Right atrium auricular region (tissue), 2 donors: Measurements from ENCODE around the gene LRRFIP1. TPM values are rescaled to one million over a fixed set of nuclear protein-coding genes. Genes with fewer than 3 reads are reported as not detected.

Source experiments
- DNase-seq: peaks from one replicate; pipeline ENCODE4 v3.0.0-alpha.2; 2019; ENCODE audit warnings: low spot score
- H3K27ac ChIP-seq, 2 donors: fragments of 200-600 bp; sonication (generic); 1 replicate in 1 of 2; 2 replicates in 1 of 2; pipeline ENCODE4 v1.5.1; 2016 to 2019
- H3K27me3 ChIP-seq, 2 donors: fragments of 200-600 bp; sonication (generic); one replicate each; pipeline versions ENCODE4 v1.5.1 to v1.6.0; 2017 to 2019
- H3K36me3 ChIP-seq: fragments of 200-600 bp; sonication (generic); one replicate; pipeline ENCODE4 v1.5.1; 2016
- H3K4me1 ChIP-seq, 2 donors: fragments of 200-600 bp; sonication (generic); one replicate each; pipeline versions ENCODE4 v1.5.1 to v1.6.0; 2017 to 2019
- H3K4me3 ChIP-seq, 2 donors: fragments of 200-600 bp; sonication (generic); 1 replicate in 1 of 2; 2 replicates in 1 of 2; pipeline ENCODE4 v1.5.1; 2017 to 2019; ENCODE audit warnings: mild to moderate bottlenecking in 1 of 2, moderate library complexity in 1 of 2
- H3K9me3 ChIP-seq, 2 donors: fragments of 200-600 bp; sonication (generic); one replicate each; pipeline ENCODE4 v1.5.1; 2019
- total RNA-seq, 2 donors: library from RNA; depleted of rRNA; stranded (reverse); fragments of >200 nt; gene quantifications; one replicate each; pipeline ENCODE4 v1.1.0, GENCODE V29; 2016
- TF ChIP-seq, protein P1 (sequence below), 2 donors: fragments of 200-600 bp; sonication (generic); IDR thresholded peaks; one replicate each; pipeline ENCODE4 v1.5.1; 2019; ENCODE audit warnings: antibody characterized with exemption in 2 of 2

Gene LRRFIP1
- total RNA-seq, 2 donors from 2014 or later, result 71.2 to 88.5 TPM

DNA sequence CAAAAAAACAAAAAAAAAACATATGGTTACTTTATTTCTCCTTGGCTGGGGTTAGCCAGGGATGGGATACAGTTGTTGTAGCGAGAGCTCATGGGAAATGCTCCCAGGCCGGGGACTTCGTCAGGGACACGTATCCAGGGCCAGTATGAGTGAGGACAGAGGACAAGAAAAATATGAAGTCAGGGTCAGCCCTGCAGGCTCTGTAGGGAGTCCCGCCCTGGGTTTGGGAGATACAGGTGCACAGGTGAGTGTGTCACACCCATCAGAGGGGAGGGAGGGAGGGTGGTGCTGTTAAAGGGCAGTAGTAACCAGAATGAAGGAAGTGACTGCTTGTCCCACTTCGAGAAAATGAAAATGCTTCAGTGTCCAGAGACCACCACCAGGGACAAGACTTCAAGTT is 115.6 kb downstream of the LRRFIP1 start:
- peaks cover 12% of the 10 kb centered on the region for H3K36me3 ChIP-seq
- TF ChIP-seq, protein P1, sequence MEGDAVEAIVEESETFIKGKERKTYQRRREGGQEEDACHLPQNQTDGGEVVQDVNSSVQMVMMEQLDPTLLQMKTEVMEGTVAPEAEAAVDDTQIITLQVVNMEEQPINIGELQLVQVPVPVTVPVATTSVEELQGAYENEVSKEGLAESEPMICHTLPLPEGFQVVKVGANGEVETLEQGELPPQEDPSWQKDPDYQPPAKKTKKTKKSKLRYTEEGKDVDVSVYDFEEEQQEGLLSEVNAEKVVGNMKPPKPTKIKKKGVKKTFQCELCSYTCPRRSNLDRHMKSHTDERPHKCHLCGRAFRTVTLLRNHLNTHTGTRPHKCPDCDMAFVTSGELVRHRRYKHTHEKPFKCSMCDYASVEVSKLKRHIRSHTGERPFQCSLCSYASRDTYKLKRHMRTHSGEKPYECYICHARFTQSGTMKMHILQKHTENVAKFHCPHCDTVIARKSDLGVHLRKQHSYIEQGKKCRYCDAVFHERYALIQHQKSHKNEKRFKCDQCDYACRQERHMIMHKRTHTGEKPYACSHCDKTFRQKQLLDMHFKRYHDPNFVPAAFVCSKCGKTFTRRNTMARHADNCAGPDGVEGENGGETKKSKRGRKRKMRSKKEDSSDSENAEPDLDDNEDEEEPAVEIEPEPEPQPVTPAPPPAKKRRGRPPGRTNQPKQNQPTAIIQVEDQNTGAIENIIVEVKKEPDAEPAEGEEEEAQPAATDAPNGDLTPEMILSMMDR (IDR thresholded peaks at IDR 0.05), result no peak
- H3K27ac ChIP-seq, result peak overlapping the region in 1 of 2 donors; percentile 31
- no peak overlapping the region for H3K4me3 ChIP-seq
- no peaks in the 10 kb centered on the region for H3K9me3 ChIP-seq
- H3K4me1 ChIP-seq, result peaks cover 0 to 57% of the 10 kb centered on the region in 2 donors
- DNase-seq, result no peak
- no peaks in the 10 kb centered on the region for H3K27me3 ChIP-seq

- Histone ChIP-seq H3K27me3 (no peaks in the 10 kb centered on the region), H3K36me3 (peaks cover 19% of the 10 kb centered on the region), H3K9me3 (no peaks in the 10 kb centered on the region), H3K4me3 (no peak overlapping the region), H3K4me1 (peaks cover 0 to 50% of the 10 kb centered on the region in 2 donors), H3K27ac (peak overlapping the region; percentile 31 to 44)
- no peak for DNase-seq
- TF ChIP-seq, protein P1 (IDR thresholded peaks at IDR 0.05), result peak in 1 of 2 donors; percentile 35
These were observed 116.3 kb downstream of the LRRFIP1 start for GRCh38 chr2:237743561-237744269.

GRCh38 chr2:237744270-237744612 is 116.9 kb downstream of the LRRFIP1 start:
- Histone ChIP-seq H3K27me3 (no peaks in the 10 kb centered on the region), H3K27ac (peak overlapping the region; percentile 31 to 44), H3K4me3 (no peak overlapping the region), H3K9me3 (no peaks in the 10 kb centered on the region), H3K36me3 (peaks cover 24% of the 10 kb centered on the region), H3K4me1 (peaks cover 0 to 45% of the 10 kb centered on the region in 2 donors)
- TF ChIP-seq, protein P1 (IDR thresholded peaks at IDR 0.05), result no peak
- DNase-seq, result no peak

DNA sequence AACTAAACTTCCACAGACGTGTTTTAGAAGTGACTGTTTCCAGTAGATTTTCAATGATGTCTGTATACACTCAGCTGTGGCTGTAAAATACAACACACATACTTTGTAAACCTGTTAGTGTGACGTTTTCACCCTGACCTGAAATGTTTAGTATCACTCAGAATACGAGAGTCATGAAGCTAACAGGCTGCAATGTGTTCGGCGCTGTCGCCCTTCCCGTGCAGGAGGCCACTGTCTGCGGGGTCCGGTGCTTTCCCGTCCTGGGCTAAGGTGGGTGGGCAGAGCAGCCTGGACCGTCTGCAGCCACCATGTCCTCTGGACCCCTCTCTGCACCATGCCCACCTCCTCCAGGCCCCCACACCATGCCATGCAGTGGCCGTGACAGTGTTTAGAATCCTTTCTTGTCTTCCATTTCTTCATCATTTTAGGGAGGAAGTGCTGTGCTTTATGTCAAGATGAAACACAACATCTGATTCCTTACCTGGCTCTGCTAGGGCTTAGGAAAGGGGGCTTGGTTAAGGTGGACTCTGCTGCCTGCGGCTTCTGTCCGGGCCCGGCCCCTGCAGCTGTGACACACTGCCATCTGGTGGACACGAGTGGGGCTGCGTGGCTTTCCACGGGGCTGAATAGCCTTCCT is 117.3 kb downstream of the LRRFIP1 start:
- H3K27ac ChIP-seq, result peak overlapping the region; percentile 10 to 31
- peaks cover 29% of the 10 kb centered on the region for H3K36me3 ChIP-seq
- no peak overlapping the region for H3K4me3 ChIP-seq
- H3K4me1 ChIP-seq, result peaks cover 0 to 40% of the 10 kb centered on the region in 2 donors
- TF ChIP-seq, protein P1 (IDR thresholded peaks at IDR 0.05), result peak; percentile 87 to 99
- peak; percentile 90 for DNase-seq
- no peaks in the 10 kb centered on the region for H3K27me3 ChIP-seq
- no peaks in the 10 kb centered on the region for H3K9me3 ChIP-seq

DNA sequence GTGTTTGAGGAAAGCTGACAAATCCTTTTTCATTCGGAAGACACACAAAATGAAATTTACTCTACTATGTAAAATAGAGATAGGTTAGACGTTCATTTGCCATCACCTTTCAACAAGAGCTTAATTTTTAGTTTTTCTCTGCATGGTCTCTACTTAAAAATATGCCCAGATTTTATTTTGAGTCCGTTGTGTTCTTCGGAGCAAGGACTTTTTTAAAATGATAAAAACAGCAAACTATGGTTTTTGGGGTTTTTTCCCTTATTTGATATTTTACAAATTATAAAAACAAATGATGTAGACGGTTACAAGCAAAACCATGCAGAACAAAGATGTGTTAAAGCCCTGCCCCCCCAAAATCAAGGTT is 117.8 kb downstream of the LRRFIP1 start:
- Histone ChIP-seq H3K36me3 (peaks cover 33% of the 10 kb centered on the region), H3K4me1 (peaks cover 0 to 35% of the 10 kb centered on the region in 2 donors), H3K9me3 (no peaks in the 10 kb centered on the region), H3K27ac (no peak overlapping the region), H3K4me3 (no peak overlapping the region), H3K27me3 (no peaks in the 10 kb centered on the region)
- TF ChIP-seq, protein P1 (IDR thresholded peaks at IDR 0.05), result no peak
- no peak for DNase-seq
